Fibroblast of mammary gland (primary cell): ENCODE data around the gene FBLN2.
"Not testable (repeated sequence)": the region's sequence is repeated elsewhere in the genome, so short reads cannot be mapped to it uniquely, and the experiment has no call there.

Experiments used
- DNase-seq: peaks from one replicate; pipeline ENCODE4 v3.0.0-alpha.2; 2010; ENCODE audit warnings: low read depth
- H3K4me3 ChIP-seq: 2 replicates; pipeline ENCODE4 v1.5.1; 2011; ENCODE audit warnings: low read depth, mild to moderate bottlenecking, low read length, moderate library complexity; ENCODE audit not compliant: control insufficient read depth
- TF ChIP-seq, protein P1 (sequence below): conservative IDR thresholded peaks from 2 replicates; pipeline ENCODE4 v1.5.1; 2011; ENCODE audit warnings: low read depth, low read length, inconsistent platforms; ENCODE audit not compliant: control insufficient read depth, insufficient read depth

FBLN2 gene

DNA sequence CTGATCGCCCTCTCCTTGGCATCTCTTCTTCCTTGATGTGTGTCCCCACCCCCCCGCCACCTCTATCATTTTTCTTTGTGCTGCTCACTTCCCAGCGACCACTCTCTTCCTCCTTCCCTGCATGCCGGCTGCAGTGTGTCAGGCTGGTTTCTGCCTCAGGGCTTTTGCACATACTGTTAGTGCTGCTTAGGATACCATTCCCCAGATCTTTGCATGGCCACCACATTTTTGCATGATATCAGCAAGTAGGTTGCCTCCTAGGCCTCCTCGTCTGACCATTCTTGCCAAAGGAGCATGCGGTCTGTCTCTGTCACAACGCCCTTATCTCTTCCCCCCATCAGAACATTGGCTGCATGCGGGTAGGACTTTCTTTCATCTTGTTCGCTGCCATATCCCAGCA is 12.5 kb downstream of the FBLN2 start:
- TF ChIP-seq, protein P1, sequence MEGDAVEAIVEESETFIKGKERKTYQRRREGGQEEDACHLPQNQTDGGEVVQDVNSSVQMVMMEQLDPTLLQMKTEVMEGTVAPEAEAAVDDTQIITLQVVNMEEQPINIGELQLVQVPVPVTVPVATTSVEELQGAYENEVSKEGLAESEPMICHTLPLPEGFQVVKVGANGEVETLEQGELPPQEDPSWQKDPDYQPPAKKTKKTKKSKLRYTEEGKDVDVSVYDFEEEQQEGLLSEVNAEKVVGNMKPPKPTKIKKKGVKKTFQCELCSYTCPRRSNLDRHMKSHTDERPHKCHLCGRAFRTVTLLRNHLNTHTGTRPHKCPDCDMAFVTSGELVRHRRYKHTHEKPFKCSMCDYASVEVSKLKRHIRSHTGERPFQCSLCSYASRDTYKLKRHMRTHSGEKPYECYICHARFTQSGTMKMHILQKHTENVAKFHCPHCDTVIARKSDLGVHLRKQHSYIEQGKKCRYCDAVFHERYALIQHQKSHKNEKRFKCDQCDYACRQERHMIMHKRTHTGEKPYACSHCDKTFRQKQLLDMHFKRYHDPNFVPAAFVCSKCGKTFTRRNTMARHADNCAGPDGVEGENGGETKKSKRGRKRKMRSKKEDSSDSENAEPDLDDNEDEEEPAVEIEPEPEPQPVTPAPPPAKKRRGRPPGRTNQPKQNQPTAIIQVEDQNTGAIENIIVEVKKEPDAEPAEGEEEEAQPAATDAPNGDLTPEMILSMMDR: no peak
- no peak overlapping the region for H3K4me3 ChIP-seq
- no peak for DNase-seq

DNA sequence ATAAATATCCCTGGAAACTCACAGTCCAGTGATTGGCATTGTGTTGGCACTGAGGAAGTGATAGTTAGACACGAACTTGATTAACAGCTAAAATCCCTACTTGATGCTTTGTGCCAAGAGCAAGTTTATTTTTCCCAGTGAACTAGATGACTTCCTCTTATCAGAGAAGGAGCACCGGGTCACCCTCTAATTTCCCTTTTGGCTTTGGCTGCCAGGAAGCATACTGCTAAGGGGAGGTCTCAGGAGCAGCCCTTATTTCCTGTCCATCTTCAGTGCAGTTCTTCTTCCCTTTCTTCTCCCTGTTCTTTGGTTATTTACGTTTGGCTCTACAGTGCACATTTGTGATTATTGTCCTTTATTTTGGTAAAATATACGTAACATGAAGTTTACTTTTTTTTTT is 13.0 kb downstream of the FBLN2 start:
- H3K4me3 ChIP-seq: no peak overlapping the region
- TF ChIP-seq, protein P1: no peak
- DNase-seq: no peak

DNA sequence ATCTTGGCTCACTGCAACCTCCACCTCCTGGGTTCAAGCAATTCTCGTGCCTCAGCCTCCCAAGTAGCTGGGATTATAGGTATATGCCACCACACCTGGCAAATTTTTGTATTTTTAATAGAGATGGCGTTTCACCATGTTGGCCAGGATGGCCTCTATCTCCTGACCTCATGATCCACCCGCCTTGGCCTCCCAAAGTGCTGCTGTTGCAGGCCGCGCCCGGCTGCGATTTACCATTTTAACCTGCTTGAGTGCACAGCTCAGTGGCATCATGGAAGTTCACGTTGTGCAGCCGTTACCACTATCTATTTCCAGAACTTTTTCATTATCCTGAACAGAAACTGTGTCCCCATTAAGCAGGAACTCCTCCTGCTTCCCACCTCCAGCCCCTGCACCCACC is 13.5 kb downstream of the FBLN2 start:
- not testable (repeated sequence) for H3K4me3 ChIP-seq, DNase-seq

DNA sequence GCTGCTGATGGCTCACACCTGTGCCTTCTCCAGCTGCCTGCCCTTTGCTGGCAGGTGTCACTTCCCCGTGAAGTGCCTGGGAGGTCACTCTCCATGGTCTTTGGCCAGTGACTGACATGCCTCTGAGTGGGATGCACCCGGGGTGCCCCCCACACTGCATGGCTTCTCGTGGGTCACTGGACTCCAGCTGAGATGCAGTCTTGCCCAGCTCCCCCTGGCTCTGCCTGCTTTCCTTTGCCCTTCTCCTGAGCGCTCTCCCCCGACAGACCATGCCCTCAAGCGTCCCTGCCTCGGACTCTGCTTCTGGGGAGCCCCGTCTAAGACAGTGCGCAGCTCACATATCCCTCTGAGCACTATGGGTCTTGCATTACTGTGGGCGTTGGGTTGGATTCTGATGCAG is 14.4 kb downstream of the FBLN2 start:
- TF ChIP-seq, protein P1: no peak
- no peak for DNase-seq
- no peak overlapping the region for H3K4me3 ChIP-seq

DNA sequence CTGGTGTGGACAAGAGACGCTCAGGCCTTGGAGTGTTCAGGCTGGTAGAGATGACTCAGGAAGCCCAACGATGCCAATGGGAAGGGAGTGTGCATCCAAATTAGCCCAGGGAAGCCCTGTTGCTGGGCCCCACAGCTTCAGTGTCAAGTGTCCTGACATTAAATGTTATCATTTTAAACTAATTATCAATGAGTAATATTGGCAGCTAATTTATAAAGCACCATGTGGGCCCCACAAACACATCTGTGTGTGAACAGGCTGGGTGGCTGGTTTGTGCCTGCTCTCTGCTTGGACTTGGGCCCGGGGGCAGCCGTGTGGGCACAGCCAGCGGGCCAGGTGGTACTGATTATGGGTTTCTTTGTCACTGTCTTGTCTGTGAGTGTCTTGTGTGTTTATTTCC is 15.0 kb downstream of the FBLN2 start:
- no peak overlapping the region for H3K4me3 ChIP-seq
- no peak for DNase-seq
- TF ChIP-seq, protein P1: no peak

DNA sequence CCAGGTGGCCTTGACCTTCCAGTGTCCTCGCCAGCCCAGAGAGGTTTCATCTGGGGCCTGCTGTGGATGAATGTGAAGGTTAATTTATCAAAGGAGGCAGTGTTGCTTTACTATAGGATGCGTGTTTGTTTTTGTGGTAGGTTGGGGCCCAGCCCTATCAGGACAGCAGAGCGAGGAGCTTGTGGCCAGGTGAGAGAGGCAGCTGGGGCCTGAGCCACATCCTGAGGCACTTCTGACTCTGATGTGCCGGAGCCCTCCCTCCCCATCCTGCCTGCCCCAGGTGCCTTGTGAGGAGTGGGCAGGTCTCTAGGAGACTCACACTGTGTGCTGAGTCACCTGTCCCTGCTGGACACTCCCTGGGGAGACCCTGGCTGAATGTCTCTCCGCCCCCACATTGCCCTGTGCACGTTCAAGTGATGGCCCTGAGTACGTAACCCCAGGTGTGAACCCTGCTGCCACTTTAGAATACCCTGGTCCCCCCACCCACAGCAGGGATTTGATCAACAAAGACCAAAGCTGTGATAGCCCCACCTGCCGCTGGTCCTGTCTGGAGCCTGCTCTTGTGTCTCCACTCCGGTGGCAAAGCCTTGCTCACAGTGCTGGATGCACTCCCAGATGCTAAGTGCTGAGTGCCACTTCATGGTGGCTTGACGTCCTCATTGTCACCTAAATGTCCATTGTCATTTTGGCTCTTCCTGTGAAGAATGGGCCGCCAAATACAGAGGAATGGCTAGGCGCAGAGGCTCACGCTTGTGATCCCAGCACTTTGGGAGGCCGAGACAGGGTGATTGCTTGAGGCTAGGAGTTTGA is 16.0 kb downstream of the FBLN2 start:
- TF ChIP-seq, protein P1: no peak
- no peak for DNase-seq
- no peak overlapping the region for H3K4me3 ChIP-seq

DNA sequence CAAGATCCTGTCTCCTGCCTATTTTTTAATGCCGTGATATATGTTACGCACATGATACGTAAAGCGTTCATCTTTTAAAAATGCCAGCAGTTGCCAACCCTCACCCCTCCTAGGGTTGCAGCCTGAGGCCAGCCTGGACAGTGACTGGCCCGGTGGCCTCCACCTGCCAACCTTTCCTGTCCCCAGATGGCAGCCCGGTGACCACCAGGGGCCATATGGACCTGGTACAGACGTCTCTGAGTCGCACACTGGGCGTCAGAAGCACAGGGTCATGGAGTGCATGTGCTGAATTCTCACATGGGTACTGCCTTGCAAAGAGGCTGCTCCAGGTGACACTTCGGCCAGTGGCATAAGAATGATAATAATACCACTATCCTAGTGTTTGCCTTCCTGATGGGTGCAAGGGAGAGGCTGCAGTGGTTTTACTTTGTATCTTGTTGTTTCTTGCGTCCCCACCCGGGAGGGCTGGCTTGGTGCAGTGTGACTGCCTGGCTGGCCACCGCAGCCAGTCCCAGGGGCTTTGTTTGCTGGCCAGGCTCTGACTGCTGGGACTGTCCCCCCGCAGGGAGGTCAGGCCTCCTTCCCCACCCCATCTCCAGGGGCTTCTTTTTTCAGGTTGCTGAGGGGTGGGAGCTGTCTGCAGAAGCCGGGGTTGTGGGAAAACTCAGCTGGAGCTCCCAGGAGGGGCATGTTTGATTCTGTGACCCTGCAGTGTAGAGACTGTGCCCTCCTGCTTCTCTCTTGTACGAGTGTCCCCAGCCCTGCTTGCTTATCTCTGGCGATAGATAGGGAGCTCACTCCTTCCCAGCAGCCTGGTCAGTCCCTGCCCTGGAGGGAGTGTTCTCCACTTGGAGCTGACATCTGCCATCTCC is 16.9 kb downstream of the FBLN2 start:
- TF ChIP-seq, protein P1: no peak
- DNase-seq: no peak

More for the DNA sequence above, 16.9 kb downstream of the FBLN2 start:
- H3K4me3 ChIP-seq: no peak overlapping the region
